Measurements from ENCODE around the gene CEL. TPM values are rescaled to one million over a fixed set of nuclear protein-coding genes. Genes with fewer than 3 reads are reported as not detected.
"Not testable (repeated sequence)": the region's sequence is repeated elsewhere in the genome, so short reads cannot be mapped to it uniquely, and the experiment has no call there.

CEL gene
- total RNA-seq, 1 experiment from 2014 or later: 0.58 TPM

DNA sequence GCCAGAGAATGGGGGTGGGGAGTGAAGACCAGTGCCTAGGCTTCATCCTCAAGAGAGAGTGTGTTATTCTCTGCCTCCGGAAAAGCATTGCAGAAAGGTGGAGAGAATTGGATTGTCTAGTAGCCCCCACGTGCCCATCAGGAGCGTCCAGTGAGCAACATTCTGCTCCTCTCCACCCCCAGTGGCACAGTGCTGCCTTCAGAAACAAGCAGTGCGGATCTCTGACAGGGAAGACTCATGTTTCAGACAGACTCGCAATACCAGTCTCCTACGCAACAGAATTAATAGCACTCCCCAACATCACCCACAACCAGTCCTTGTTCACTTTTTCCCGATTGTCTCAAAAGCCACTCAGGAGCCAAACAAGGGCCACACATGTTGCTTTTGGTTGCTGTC is 14.9 kb upstream of the CEL start:
- DNase-seq (ENCODE audit: low spot score): no peak

DNA sequence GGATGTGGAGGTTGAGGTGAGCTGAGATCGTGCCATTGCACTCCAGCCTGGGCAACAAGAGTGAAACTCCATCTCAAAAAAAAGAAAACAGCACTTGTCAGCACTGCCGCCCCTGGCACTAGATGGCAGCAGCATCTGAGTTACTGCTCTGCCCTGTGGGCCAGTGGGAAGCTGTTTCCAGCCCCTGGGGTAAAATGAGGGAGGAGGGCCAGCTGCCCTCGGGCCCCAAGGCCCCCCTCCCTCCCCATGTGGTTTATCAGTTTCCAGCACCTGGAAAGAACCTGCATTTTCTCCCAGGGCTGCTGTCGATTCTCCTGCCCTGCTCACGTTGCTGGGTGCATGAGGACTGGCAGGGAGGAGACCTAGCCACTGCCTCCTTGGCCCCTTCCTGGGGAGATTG is 13.2 kb upstream of the CEL start:
- peak; percentile 30 for DNase-seq (ENCODE audit: low spot score)

DNA sequence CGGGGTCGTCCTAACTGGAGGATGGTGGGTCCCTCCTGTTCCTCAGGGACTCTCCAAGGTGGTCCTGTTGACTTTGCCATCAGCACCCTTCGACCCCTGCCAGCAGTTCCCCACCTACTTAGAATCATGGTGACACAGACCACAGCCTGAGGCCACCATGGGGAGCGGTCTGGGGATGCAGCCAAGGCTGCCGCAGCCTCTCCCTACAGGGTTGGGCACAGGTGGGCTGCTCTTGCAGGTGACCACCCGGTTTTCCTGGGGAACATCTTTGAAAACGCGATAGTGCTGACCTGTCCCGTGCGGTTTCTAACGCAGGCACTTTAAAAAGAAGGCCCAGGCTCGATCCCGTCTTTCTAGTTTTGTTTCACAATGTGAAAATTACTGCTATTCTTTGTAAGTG is 12.7 kb upstream of the CEL start:
- DNase-seq (ENCODE audit: low spot score): no peak

DNA sequence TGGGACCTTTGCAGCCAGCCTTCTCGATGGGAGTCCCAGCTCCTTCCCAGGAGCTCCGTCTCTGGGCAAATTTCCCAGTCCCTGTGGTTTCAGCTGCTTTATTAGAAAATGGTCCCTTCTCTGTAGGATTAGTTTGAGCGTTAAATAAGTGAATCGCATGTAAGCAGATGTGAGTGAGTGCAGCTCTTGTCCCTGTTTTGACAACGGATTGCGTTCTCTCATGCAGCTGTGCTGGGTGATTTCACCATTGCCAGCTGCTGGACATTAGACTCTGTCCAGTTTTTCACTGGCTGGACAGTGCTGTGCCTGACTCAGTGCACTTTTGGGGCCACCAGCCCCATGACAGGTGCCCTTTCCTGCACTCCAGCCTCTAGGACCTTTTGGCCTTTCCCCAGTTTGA is 11.6 kb upstream of the CEL start:
- peak; percentile 3 for DNase-seq (ENCODE audit: low spot score)

DNA sequence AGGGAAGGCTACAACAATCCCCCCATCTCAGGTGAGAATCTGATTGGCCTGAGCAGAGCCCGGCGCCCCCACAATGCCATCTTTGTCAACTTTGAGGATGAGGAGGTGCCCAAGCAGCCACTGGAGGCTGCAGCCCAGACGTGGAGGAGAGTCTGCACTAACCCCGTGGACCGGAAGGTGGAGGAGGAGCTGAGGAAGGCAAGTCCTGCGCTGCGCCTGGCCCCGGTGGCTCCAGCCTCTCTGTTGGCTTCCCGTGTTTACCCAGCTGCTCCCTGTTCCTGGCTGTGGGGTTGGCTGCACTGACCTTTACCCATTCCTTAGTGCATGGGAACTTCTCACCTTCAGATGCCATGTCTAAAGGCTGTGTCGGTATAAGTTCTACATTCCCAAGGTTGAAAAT is 11.0 kb upstream of the CEL start:
- DNase-seq (ENCODE audit: low spot score): peak; percentile 67

DNA sequence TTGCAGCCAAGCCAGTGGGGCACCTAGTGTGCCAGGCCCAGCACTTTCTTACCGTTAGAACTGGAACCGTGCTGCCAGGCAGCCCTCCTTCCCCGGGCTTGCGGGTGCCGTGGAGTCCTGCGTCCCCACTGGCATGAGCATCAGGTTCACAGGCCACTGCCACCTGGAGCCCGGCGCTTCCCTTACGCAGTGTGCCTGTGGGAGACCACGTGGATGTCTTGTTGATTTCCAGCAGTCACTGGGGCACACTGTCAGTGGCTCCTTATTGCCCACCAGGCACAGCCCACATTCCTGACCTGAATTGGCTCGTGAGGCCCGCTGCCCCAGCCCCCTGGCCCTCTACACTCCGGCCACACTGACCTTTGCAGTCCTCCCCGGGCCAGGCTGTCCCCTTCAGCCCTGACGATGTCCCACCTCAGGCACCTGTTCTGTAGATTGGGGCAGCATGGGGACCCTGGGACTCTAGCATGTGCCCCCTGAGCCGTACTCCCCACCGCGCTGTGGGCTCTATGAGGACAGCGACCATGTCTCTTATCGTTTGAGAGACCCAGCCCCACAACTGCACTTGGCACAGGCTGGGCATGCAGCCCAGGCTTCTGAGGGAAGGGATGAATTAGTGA is 10.4 kb upstream of the CEL start:
- no peak for DNase-seq (ENCODE audit: low spot score)

DNA sequence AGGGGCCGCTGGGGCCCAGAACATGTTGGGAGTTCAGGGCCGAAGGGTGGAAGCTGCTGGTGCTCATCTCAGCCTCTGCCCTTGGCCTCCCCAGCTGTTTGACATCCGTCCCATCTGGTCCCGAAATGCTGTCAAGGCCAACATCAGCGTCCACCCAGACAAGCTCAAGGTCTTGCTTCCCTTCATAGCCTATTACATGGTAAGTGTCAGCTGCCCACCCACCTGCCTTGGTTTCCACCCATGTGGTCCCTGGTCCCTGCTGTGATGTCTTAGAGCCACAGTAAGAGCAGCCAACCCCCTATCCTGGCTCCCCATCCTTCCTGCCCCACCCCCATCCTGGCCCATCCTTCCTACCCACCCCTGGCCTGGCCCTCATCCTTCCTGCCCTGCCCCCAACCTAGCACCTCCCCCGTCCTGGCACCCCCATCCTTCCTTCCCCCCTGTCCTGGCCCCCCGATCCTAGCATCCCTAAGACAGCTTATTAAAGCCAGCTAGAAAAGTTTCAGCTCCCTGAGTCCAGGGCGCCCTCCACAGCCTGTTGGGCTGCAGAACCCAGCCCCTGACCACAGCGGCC is 9.7 kb upstream of the CEL start:
- DNase-seq (ENCODE audit: low spot score): no peak

DNA sequence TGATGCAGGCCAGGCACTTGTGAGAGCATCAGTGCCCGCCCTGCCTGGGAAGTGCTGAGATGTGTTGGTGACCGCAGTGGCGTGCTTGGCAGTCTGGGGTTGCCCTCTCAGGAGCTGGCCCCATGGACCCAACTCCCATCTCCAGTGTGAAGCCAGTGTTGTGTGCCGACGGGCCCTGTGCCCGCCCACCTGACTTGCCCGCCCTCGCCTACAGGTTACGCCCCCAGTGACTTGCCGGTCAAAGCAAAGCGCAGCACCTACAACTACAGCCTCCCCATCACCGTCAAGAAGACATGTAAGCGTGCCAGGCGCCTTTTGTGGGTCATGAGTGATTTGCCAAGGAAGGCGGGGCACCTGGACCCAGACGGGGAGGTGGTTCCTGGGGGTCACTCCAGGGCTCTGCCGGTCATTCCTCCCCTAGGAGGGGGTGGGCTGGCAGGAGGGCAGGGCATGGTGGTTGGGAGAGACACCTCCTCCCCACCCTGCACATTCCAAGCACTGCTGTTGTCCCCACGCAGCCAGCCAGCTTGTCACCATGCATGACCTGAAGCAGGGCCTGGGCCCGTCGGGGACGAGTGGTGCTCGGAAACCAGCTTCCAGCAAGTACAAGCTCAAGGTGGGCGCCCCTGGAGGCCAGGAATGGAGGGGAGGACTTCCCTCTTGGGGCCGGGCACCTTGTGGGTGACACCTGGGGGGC is 7.4 kb upstream of the CEL start:
- no peak for DNase-seq (ENCODE audit: low spot score)

DNA sequence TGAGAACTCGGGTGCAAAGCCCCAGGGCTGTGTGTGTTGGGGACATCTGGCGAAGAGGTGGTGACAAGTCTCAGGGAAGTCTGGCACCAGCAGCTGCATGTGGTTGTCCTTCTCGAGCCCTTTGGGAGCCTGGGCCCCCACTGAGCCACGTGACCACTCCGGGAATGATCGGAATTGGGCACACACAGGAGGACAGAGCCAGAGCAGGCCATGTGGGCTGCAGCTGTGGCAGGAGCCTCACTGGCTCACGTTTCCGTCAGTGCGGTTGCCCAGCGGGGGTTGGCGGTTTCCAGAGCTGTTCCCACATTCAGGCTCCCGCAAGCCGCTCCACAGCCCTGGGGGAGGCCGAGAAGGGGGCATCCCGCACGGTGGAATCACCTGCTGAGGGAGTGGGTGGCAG is 6.8 kb upstream of the CEL start:
- DNase-seq (ENCODE audit: low spot score): no peak

DNA sequence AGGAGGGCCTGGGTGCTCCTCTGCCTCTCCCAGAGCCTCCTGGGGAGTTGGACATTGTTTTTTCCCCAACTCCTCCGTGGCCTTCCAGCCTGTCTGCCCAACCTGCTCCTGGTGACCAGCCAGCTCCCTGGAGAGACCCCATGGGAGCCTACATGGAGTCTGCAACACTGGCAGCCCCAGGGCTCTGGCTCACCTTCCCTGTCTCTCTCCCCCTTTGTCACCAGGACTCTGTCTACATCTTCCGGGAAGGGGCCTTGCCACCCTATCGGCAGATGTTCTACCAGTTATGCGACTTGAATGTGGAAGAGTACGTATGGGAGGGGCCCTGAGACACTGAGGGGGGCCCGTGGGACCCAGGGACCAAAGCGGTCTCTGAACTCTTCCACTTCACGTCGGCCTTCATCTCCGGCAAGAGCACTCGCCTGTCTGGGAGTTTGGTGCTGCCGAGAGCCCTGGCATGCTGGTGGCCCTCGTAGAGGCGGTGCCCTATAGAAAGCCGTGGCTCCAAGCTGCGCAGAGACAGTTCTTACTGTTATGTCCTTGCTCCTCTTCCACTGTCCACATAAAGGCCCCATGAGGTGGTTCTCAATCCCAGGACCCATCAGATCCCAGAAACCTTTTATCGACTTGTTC is 5.9 kb upstream of the CEL start:
- DNase-seq (ENCODE audit: low spot score): no peak

DNA sequence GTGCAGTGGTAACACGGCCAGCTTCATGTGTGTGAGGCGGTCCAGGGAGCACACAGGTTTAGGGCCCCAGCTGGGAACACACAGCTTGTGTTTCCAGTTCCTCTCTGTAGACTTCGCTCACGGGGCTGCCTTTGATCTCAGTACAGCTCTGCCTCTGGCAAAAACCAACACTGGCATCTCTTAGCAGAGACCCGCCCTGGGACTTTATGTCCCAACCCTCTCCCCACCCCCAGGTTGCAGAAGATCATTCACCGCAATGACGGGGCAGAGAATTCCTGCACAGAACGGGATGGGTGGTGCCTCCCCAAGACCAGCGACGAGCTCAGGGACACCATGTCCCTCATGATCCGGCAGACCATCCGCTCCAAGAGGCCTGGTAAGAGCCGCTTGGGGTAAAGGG is 5.2 kb upstream of the CEL start:
- DNase-seq (ENCODE audit: low spot score): no peak

DNA sequence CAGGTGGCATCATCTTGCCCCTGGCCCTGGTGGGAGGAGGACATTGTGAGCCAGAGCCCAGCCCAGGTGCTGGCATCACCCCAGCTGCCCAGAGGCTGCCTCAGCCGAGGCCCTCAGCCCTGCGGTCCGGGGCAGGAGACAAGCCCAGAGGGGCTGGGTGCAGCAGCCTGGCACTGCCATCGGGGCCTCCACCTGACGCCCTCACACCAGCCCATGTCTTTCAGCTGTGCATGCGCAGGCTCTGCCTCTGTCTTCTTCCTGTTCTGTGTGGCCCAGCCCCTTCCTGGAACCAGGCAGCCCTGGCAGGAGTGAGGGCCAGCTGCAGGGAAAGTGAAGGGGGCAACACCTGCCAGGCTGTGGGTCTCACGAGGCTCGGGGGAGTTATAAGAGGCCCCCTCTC is 4.8 kb upstream of the CEL start:
- DNase-seq (ENCODE audit: low spot score): no peak

DNA sequence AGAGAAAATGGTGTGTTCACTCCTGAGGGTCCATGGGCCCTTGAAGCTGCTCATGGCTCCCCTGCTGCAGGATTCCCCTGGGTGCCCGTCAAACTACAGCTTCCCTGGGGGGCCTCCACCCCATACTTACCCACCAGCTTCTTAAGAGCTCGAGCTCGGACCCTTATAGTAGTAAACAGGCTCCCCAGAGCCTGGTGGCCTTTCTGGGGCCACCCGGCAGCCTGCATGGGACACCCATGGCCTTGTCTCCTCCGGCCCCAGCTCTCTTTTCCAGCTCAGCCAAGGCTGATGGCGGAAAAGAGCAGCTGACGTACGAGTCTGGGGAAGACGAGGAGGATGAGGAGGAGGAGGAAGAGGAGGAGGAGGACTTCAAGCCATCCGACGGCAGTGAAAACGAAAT is 4.2 kb upstream of the CEL start:
- DNase-seq (ENCODE audit: low spot score): no peak

DNA sequence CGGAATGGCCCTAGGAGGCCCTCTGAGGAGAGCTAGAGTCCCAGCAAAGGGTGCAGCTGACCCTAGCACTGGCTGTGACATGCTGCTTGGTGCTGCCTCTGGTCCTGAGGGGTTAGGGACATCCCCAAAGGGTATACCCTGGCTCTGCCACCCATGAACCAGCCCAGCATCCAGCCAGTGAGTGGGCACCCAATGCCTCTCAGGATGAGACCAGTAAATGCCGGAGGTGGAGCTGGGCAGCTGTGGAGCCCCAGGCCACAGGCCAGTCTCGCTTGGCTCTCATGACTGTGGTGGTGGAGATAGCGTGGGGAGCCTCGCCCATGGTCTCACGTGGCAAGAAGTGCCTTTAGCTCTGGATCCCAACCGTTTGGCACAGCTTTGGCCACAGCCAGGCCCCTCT is 3.7 kb upstream of the CEL start:
- no peak for DNase-seq (ENCODE audit: low spot score)

DNA sequence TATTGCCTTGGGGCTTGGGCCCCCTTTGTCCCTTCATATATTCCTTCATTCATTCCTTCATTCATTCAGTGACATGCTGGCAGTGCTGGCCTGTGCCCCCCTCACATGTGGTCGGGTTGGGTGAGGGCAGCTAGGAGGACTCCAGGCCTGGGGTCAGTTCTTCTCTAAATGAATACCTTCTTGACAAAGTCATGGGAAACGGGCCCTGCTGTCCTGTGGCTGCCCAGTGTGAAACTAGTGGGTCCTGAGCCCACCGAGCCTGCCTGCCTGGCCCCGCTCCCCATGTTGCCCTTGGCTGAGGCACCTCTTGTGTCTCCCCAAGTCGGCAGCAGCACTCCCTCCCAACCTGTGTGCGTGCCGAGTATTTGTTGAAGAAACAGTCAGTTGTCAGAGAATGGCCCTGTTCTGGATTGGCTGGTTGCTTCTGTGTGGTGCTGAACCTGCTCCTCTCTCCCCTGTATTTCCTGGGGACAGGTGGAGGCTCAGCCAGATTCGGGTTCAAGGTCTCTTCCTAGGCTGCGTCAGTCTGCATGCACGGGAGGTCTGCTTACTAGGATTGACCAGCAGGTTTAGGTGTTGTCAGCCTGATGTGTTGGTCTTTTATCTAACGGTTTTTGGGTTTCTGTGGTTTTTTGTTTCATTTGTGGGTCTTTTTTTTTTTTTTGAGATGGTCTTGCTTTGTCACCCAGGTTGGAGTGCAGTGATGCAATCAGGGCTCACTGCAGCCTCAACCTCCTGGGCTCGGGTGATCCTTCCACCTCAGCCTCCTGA is 3.0 kb upstream of the CEL start:
- DNase-seq (ENCODE audit: low spot score): no peak

DNA sequence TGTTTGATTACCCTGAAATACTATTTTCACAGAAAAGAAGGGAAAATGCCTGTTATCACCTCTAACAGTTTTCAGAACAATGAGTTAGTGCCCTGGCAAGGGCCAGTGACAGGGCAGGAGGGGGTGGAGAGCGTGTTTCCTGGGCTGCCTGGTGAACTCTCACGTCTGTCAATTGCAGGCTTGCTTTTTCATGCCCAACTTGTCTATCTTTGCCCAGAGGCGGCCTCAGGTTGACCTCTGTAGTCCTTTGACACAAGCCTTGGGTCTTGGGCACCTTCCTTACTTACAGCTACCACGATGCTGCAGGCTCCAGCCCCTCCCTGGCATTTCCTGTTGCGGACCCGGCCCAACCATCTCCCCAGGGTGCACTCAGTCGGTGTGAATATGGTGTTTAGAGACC is 2.2 kb upstream of the CEL start:
- no peak for DNase-seq (ENCODE audit: low spot score)

DNA sequence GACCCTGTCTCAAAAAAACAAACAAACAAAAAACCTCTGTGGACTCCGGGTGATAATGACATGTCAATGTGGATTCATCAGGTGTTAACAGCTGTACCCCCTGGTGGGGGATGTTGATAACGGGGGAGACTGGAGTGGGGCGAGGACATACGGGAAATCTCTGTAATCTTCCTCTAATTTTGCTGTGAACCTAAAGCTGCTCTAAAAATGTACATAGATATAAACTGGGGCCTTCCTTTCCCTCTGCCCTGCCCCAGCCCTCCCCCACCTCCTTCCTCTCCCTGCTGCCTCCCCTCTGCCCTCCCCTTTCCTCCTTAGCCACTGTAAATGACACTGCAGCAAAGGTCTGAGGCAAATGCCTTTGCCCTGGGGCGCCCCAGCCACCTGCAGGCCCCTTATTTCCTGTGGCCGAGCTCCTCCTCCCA is 1.4 kb upstream of the CEL start:
- DNase-seq (ENCODE audit: low spot score): no peak

DNA sequence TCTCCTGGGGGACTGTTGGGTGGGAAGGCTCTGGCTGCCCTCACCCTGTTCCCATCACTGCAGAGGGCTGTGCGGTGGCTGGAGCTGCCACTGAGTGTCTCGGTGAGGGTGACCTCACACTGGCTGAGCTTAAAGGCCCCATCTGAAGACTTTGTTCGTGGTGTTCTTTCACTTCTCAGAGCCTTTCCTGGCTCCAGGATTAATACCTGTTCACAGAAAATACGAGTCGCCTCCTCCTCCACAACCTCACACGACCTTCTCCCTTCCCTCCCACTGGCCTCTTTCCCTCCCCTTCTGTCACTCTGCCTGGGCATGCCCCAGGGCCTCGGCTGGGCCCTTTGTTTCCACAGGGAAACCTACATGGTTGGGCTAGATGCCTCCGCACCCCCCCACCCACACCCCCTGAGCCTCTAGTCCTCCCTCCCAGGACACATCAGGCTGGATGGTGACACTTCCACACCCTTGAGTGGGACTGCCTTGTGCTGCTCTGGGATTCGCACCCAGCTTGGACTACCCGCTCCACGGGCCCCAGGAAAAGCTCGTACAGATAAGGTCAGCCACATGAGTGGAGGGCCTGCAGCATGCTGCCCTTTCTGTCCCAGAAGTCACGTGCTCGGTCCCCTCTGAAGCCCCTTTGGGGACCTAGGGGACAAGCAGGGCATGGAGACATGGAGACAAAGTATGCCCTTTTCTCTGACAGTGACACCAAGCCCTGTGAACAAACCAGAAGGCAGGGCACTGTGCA is 590 bp upstream of the CEL start:
- not testable (repeated sequence) for DNase-seq (ENCODE audit: low spot score)

DNA sequence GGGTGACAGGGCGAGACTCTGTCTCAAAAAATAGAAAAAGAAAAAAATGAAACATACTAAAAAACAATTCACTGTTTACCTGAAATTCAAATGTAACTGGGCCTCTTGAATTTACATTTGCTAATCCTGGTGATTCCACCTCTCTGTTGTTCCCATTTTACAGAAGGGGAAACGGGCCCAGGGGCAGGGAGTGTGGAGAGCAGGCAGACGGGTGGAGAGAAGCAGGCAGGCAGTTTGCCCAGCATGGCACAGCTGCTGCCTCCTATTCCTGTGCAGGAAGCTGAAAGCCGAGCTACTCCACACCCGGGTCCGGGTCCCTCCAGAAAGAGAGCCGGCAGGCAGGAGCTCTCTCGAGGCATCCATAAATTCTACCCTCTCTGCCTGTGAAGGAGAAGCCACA is 788 bp downstream of the CEL start:
- DNase-seq (ENCODE audit: low spot score): not testable (repeated sequence)

DNA sequence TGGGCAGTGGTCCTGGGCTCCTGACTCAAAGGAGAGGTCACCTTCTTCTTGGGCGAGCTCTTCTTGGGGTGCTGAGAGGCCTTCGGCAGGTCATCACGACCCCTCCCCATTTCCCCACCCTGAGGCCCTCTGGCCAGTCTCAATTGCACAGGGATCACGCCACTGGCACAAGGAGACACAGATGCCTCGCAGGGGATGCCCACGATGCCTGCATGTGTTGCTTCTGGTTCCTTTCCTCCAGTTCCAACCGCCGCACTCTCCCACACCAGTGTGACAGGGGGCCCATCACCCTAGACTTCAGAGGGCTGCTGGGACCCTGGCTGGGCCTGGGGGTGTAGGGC is 1.3 kb downstream of the CEL start:
- no peak for DNase-seq (ENCODE audit: low spot score)

DNA sequence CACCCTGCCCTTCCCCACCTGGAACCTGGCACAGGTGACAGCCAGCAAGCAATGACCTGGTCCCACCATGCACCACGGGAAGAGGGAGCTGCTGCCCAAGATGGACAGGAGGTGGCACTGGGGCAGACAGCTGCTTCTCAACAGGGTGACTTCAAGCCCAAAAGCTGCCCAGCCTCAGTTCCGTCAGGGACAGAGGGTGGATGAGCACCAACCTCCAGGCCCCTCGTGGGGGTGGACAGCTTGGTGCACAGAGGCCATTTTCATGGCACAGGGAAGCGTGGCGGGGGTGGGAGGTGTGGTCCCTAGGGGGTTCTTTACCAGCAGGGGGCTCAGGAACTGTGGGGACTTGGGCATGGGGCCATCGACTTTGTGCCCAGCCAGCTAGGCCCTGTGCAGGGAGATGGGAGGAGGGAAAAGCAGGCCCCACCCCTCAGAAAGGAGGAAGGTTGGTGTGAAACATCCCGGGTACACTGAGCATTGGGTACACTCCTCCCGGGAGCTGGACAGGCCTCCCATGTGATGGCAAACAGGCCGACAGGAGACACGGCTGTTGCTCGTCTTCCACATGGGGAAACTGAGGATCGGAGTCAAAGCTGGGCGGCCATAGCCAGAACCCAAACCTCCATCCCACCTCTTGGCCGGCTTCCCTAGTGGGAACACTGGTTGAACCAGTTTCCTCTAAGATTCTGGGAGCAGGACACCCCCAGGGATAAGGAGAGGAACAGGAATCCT is 1.9 kb downstream of the CEL start:
- no peak for DNase-seq (ENCODE audit: low spot score)

All from HT-29 (cell line).